OCI-LY7 (cell line): ENCODE measurements around the gene PDCD2. TPM values are rescaled to one million over a fixed set of nuclear protein-coding genes. Genes with fewer than 3 reads are reported as not detected.

Experiments
- BruUV-seq: library from RNA; stranded (reverse); fragments of 400-500 nt; replicated peaks from 2 replicates; lab custom pipeline; 2021; lab: Mats Ljungman, UMichigan
- CTCF ChIA-PET: fragments of 300-600 bp; sonication (Branson Sonifier 250); formaldehyde crosslinking; loops from one replicate; lab custom pipeline; 2022; ENCODE audit warnings: antibody characterized with exemption; ENCODE audit not compliant: unreplicated experiment; lab: Charles Lee
- POLR2A ChIA-PET: fragments of 300-600 bp; sonication (Branson Sonifier 250); formaldehyde crosslinking; loops from one replicate; lab custom pipeline; 2022; ENCODE audit warnings: antibody characterized with exemption; lab: Charles Lee
- DNase-seq: peaks from one replicate; pipeline ENCODE4 v3.0.0-alpha.2; 2015; ENCODE audit warnings: low spot score
- H2AFZ ChIP-seq: fragments of 200-600 bp; sonication (generic), shearing (Covaris generic); 2 replicates; pipeline ENCODE4 v1.6.1; 2014; ENCODE audit warnings: mild to moderate bottlenecking, antibody characterized with exemption, low read length, moderate library complexity
- H3K27ac ChIP-seq: fragments of 200-600 bp; sonication (generic); 2 replicates; pipeline ENCODE4 v1.5.1; 2014; ENCODE audit warnings: mixed run types, low read depth, mild to moderate bottlenecking, moderate library complexity, low read length, inconsistent platforms; ENCODE audit not compliant: poor library complexity, severe bottlenecking
- H3K36me3 ChIP-seq: fragments of 200-600 bp; sonication (generic); 2 replicates; pipeline ENCODE4 v1.6.1; 2014; ENCODE audit warnings: mild to moderate bottlenecking, antibody characterized with exemption, low read length, moderate library complexity, mixed read lengths; ENCODE audit not compliant: insufficient read depth
- H3K4me1 ChIP-seq: fragments of 200-600 bp; sonication (generic); 2 replicates; pipeline ENCODE4 v1.5.1; 2014; ENCODE audit warnings: mild to moderate bottlenecking, low read length; ENCODE audit not compliant: insufficient read depth, poor library complexity, severe bottlenecking
- H3K4me2 ChIP-seq: fragments of 200-600 bp; sonication (generic); 2 replicates; pipeline ENCODE4 v1.6.1; 2014; ENCODE audit warnings: mild to moderate bottlenecking, low read length
- H3K4me3 ChIP-seq: fragments of 200-600 bp; sonication (generic); 2 replicates; pipeline ENCODE4 v1.5.1; 2014; ENCODE audit warnings: mild to moderate bottlenecking, low read depth, low read length; ENCODE audit not compliant: poor library complexity, severe bottlenecking
- H3K79me2 ChIP-seq: fragments of 200-600 bp; sonication (generic); 2 replicates; pipeline ENCODE4 v1.6.1; 2016; ENCODE audit warnings: low read depth, mild to moderate bottlenecking, low read length, moderate library complexity, mixed read lengths; ENCODE audit not compliant: insufficient read depth
- H3K9me2 ChIP-seq: fragments of 200-600 bp; sonication (generic); 2 replicates; pipeline ENCODE4 v1.6.1; 2016; ENCODE audit warnings: mild to moderate bottlenecking, low read length, mixed read lengths; ENCODE audit not compliant: insufficient read depth
- H3K9me3 ChIP-seq: fragments of 200-600 bp; sonication (generic); 2 replicates; pipeline ENCODE4 v1.6.1; 2014; ENCODE audit warnings: mild to moderate bottlenecking, mixed run types, low read length, mixed read lengths
- H4K20me1 ChIP-seq: fragments of 200-600 bp; sonication (generic); 2 replicates; pipeline ENCODE4 v1.6.1; 2014; ENCODE audit warnings: mild to moderate bottlenecking, antibody characterized with exemption, low read length, moderate library complexity, mixed read lengths; ENCODE audit not compliant: insufficient read depth
- CTCF ChIP-seq: fragments of 200-600 bp; sonication (generic); conservative IDR thresholded peaks from 2 replicates; pipeline ENCODE4 v1.5.1; 2014; ENCODE audit warnings: mild to moderate bottlenecking, antibody characterized with exemption, low read length, moderate library complexity, mixed read lengths
- EZH2phosphoT487 ChIP-seq: fragments of 200-600 bp; sonication (generic); IDR thresholded peaks from 2 replicates; pipeline ENCODE4 v1.6.1; 2018; ENCODE audit warnings: low read depth, borderline replicate concordance, mild to moderate bottlenecking, mixed run types, antibody characterized with exemption, low read length, moderate library complexity, mixed read lengths
- intact Hi-C: fragments of 100-400 bp; cut with micrococcal nuclease; formaldehyde crosslinking; loops from one replicate; pipeline ENCODE4 v1.10.0; 2022; ENCODE audit not compliant: unreplicated experiment
- total RNA-seq, 2 experiments: library from RNA; depleted of rRNA in 1 of 2; stranded (reverse); fragments of >200 nt in 1 of 2; shearing (Covaris generic) in 1 of 2; gene quantifications; 2 replicates each; pipeline ENCODE4 v1.2.3, GENCODE V29; 2014 to 2022

Gene PDCD2
- total RNA-seq, 2 experiments from 2014 or later, result 92.8 to 115 TPM

- intact Hi-C loops, result no loop called here
- POLR2A ChIA-PET, result interaction anchor here (1.9 kb wide), 1 partner anchor 22 kb away, joined by 7 read pairs; the partner anchor contains the start of gene PDCD2
- Histone ChIP-seq H3K36me3 (no peaks in the 10 kb centered on the region), H3K4me3 (no peak overlapping the region), H3K4me2 (no peak overlapping the region), H3K9me3 (no peaks in the 10 kb centered on the region), H3K79me2 (no peaks in the 10 kb centered on the region), H4K20me1 (no peaks in the 10 kb centered on the region), H3K27ac (no peak overlapping the region), H2AFZ (no peak overlapping the region), H3K4me1 (no peaks in the 10 kb centered on the region), H3K9me2 (no peaks in the 10 kb centered on the region)
- no TSS peak for BruUV-seq
- no peak for DNase-seq
- no peak for TF ChIP-seq CTCF
- TF ChIP-seq EZH2phosphoT487, result no peak
- CTCF ChIA-PET, result no interaction called here
Measured at GRCh38 chr6:170605574-170606259, 21.3 kb upstream of the PDCD2 start.

- Histone ChIP-seq H3K36me3 (no peaks in the 10 kb centered on the region; the same call in 1 of the 2 replicates), H3K9me2 (no peaks in the 10 kb centered on the region), H3K4me3 (no peak overlapping the region), H4K20me1 (no peaks in the 10 kb centered on the region), H3K79me2 (no peaks in the 10 kb centered on the region), H3K4me2 (no peak overlapping the region), H2AFZ (no peak overlapping the region), H3K4me1 (no peaks in the 10 kb centered on the region), H3K9me3 (peaks cover 8% of the 10 kb centered on the region), H3K27ac (no peak overlapping the region)
- TF ChIP-seq EZH2phosphoT487, result no peak
- TF ChIP-seq CTCF, result no peak
- ChIA-PET CTCF (no interaction called here), POLR2A (interaction anchor here (0.7 to 1.1 kb wide), 3 partner anchors 14 to 842 kb away, joined by 3 to 6 read pairs (median 4); no protein-coding TSS in a partner anchor)
- intact Hi-C loops, result no loop called here
- no TSS peak for BruUV-seq
- no peak for DNase-seq
Measured at GRCh38 chr6:170597278-170597677, 12.8 kb upstream of the PDCD2 start.

GRCh38 chr6:170596426-170596825 is 12.0 kb upstream of the PDCD2 start:
- no peaks in the 10 kb centered on the region for H3K79me2 ChIP-seq
- no peaks in the 10 kb centered on the region for H3K9me2 ChIP-seq
- no peak overlapping the region for H2AFZ ChIP-seq
- no peak overlapping the region for H3K27ac ChIP-seq
- CTCF ChIA-PET, result no interaction called here
- H4K20me1 ChIP-seq, result no peaks in the 10 kb centered on the region
- TF ChIP-seq EZH2phosphoT487 (no peak), CTCF (no peak)
- POLR2A ChIA-PET, result interaction anchor here (1.1 kb wide), 1 partner anchor 15 kb away, joined by 4 read pairs; no protein-coding TSS in a partner anchor
- no peak overlapping the region for H3K4me3 ChIP-seq
- H3K36me3 ChIP-seq, result no peaks in the 10 kb centered on the region; the same call in 1 of the 2 replicates
- no TSS peak for BruUV-seq
- DNase-seq, result no peak
- intact Hi-C loops, result no loop called here
- no peak overlapping the region for H3K4me2 ChIP-seq
- peaks cover 17% of the 10 kb centered on the region for H3K9me3 ChIP-seq
- H3K4me1 ChIP-seq, result no peaks in the 10 kb centered on the region
